ENCODE results near the gene RABGAP1L. TPM values are rescaled to one million over a fixed set of nuclear protein-coding genes. Genes with fewer than 3 reads are reported as not detected.

The RABGAP1L gene
- total and polyA plus RNA-seq, 2 of the 4 experiments (the other 2 are of a cell fraction): 7.9 to 26.7 TPM

GRCh38 chr1:174232761-174233160 lies 73.4 kb downstream of the RABGAP1L start:
- H3K9me1 ChIP-seq (ENCODE audit: insufficient read depth, low read length): no peaks in the 10 kb centered on the region
- H3K23ac ChIP-seq (ENCODE audit: low read depth, low read length): no peak overlapping the region
- H3K27me3 ChIP-seq (ENCODE audit: control insufficient read depth, insufficient read depth, low read length): no peaks in the 10 kb centered on the region
- H3K4ac ChIP-seq (ENCODE audit: low read depth, low read length): no peak overlapping the region
- no peaks in the 10 kb centered on the region for H3K79me1 ChIP-seq (ENCODE audit: low read depth in 1 of 2, low read length in 2 of 2)
- in situ Hi-C loops (cut with MboI; ENCODE audit: low sequenced_read_pairs) (no loop called here), intact Hi-C loops (cut with micrococcal nuclease) (no loop called here), dilution Hi-C loops (cut with HindIII; ENCODE audit: low sequenced_read_pairs, unreplicated experiment) (no loop called here)
- H3K9ac ChIP-seq (ENCODE audit: low read depth, low read length): no peak overlapping the region
- no peak overlapping the region for H2BK15ac ChIP-seq (ENCODE audit: low read depth, low read length)
- no peak overlapping the region for H3K4me3 ChIP-seq (ENCODE audit: insufficient read depth, low read depth, low read length)
- H2BK120ac ChIP-seq (ENCODE audit: low read depth, low read length): no peak overlapping the region
- H3K56ac ChIP-seq (ENCODE audit: extremely low read depth, insufficient read depth, low read length): no peak overlapping the region
- no peaks in the 10 kb centered on the region for H4K20me1 ChIP-seq (ENCODE audit: insufficient read depth, low read length)
- BruUV-seq (replicated peaks): no TSS peak
- no peak for TF ChIP-seq USF2 (IDR thresholded peaks at IDR 0.05; ENCODE audit: low read depth, low read length)
- TF ChIP-seq RFX5 (IDR thresholded peaks at IDR 0.05; ENCODE audit: low read depth, low read length): no peak
- no peak for TF ChIP-seq SMC3 (IDR thresholded peaks at IDR 0.05; ENCODE audit: low read depth, low read length)
- TF ChIP-seq CEBPB (IDR thresholded peaks at IDR 0.05; ENCODE audit: low read depth, low read length): no peak
- TF ChIP-seq ELK1 (IDR thresholded peaks at IDR 0.05; ENCODE audit: borderline replicate concordance, low read depth, low read length): no peak
- TF ChIP-seq MAZ (IDR thresholded peaks at IDR 0.05; ENCODE audit: borderline replicate concordance, low read depth, low read length): no peak
- TF ChIP-seq FOS (IDR thresholded peaks at IDR 0.05; ENCODE audit: low read depth, low read length): no peak
- TF ChIP-seq BHLHE40 (IDR thresholded peaks at IDR 0.05; ENCODE audit: low read depth, low read length): no peak
- TF ChIP-seq MXI1 (IDR thresholded peaks at IDR 0.05; ENCODE audit: borderline replicate concordance, low read depth, low read length): no peak
- TF ChIP-seq MAFK (IDR thresholded peaks at IDR 0.05; ENCODE audit: low read depth, low read length): no peak
- TF ChIP-seq CHD1 (IDR thresholded peaks at IDR 0.05; ENCODE audit: low read depth, low read length): no peak
- no peak for TF ChIP-seq RAD21 (IDR thresholded peaks at IDR 0.05; ENCODE audit: low read length)
- TF ChIP-seq CTCF (conservative IDR thresholded peaks at IDR 0.05; ENCODE audit: low read depth, low read length): no peak
- no peak overlapping the region for H3K18ac ChIP-seq (ENCODE audit: low read depth, low read length)
- H2BK20ac ChIP-seq (ENCODE audit: low read depth, low read length): no peak overlapping the region
- POLR2A ChIA-PET (ENCODE audit: unreplicated experiment): no interaction called here
- H3K14ac ChIP-seq (replicated peaks; ENCODE audit: low read depth, low read length): no peak overlapping the region
- H2AFZ ChIP-seq (replicated peaks; ENCODE audit: low read length, poor library complexity): no peak overlapping the region
- no peak for ATAC-seq (ENCODE audit: low read depth)
- no peak overlapping the region for H4K91ac ChIP-seq (ENCODE audit: insufficient read depth, low read depth, low read length)
- no peak overlapping the region for H4K8ac ChIP-seq (ENCODE audit: low read depth in 2 of 2, low read length in 2 of 2)
- WGBS, 2 experiments (ENCODE audit: extremely low coverage in 2 of 2, insufficient read length in 1 of 2): no CpG with 5 or more reads among the region's 3 CpGs
- no peak overlapping the region for H2BK5ac ChIP-seq (ENCODE audit: low read depth, low read length, poor library complexity, severe bottlenecking)
- CTCF ChIA-PET: interaction anchor here (0.6 kb wide), 1 partner anchor 403 kb away, joined by 3 read pairs; no protein-coding TSS in a partner anchor
- no peak overlapping the region for H2AK9ac ChIP-seq (replicated peaks; ENCODE audit: low read depth, low read length, poor library complexity)
- H4K5ac ChIP-seq (ENCODE audit: low read depth, low read length): no peak overlapping the region
- H3K9me3 ChIP-seq (ENCODE audit: control insufficient read depth, insufficient read depth, low read length): no peaks in the 10 kb centered on the region
- no peaks in the 10 kb centered on the region for H3K4me1 ChIP-seq (ENCODE audit: control insufficient read depth, insufficient read depth, low read length)
- no peak overlapping the region for H2AK5ac ChIP-seq (ENCODE audit: low read depth, low read length)
- no peak for DNase-seq
- H3K27ac ChIP-seq (ENCODE audit: insufficient read depth, low read length): no peak overlapping the region
- H3K36me3 ChIP-seq (ENCODE audit: control insufficient read depth, insufficient read depth, low read length): no peaks in the 10 kb centered on the region
- H3K4me2 ChIP-seq (ENCODE audit: low read depth, low read length): no peak overlapping the region
